ENCODE data around the gene DTX1. TPM values are rescaled to one million over a fixed set of nuclear protein-coding genes. Genes with fewer than 3 reads are reported as not detected.

DTX1 gene
- total and polyA plus RNA-seq, 2 donors: 2.1 to 4.4 TPM

DNA sequence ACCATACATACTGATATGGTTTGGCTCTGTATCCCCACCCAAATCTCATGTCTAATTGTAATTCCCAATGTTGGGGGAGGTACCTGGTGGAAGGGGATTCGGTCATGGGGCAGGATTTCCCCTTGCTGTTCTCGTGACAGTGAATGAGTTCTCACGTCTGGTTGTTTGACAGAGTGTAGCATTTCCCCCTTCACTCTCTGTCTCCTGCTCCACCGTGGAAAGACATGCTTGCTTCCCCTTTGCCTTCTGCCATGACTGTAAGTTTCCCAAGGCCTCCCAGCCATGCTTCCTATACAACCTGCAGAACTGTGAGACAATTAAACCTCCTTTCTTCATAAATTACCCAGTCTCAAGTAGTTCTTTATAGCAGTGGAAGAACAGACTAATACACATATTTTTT is 28.8 kb upstream of the DTX1 start:
- Histone ChIP-seq H3K27ac (ENCODE audit: low read depth in 1 of 2, low read length in 1 of 2) (no peak overlapping the region), H3K4me1 (ENCODE audit: control insufficient read depth in 2 of 2, insufficient read depth in 2 of 2, low read length in 2 of 2) (no peaks in the 10 kb centered on the region), H3K36me3 (ENCODE audit: control insufficient read depth in 2 of 2, insufficient read depth in 2 of 2, low read length in 1 of 2) (no peaks in the 10 kb centered on the region), H3K9me3 (ENCODE audit: control insufficient read depth in 2 of 2, insufficient read depth in 1 of 2, low read length in 1 of 2) (no peaks in the 10 kb centered on the region), H3K4me3 (ENCODE audit: low read length in 2 of 2) (no peak overlapping the region), H3K27me3 (ENCODE audit: control insufficient read depth in 2 of 2, insufficient read depth in 1 of 2, low read length in 1 of 2) (no peaks in the 10 kb centered on the region)
- 59% methylated on average over 4 of the region's 4 CpGs for WGBS
- no peak for DNase-seq (ENCODE audit: low read depth in 6 of 9, low spot score in 9 of 9)

DNA sequence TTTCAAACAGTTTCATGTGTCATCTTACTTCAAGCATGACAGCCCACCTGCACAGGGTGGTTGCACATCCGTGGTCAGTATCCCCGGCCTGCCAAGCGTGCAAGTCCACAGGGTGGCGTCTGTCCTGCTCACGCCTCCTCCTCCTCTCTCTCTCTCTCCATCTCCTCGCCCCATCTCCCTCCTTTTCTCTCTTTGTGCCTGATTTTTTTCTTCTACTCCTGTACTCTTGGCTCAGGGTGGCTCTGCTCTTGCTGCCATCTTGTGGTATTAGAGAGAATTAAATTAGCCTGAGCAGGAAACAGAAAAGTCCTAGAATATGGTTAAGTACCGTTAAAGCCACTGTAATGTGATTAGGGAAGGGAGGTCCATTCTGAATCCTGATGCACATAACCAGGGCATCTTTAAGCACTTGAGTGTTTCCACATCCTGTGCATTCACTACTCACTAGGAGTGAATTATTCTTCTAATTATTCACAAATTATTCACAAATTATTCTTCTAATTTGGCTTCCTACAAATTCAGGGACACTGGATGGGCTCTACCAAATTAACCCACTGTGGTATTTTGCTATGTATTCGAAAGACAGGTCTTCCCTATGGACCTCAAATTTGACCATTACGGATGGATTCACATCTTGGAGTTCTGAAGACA is 25.5 kb upstream of the DTX1 start:
- H3K4me1 ChIP-seq (ENCODE audit: control insufficient read depth in 2 of 2, insufficient read depth in 2 of 2, low read length in 2 of 2): no peaks in the 10 kb centered on the region
- no peaks in the 10 kb centered on the region for H3K9me3 ChIP-seq (ENCODE audit: control insufficient read depth in 2 of 2, insufficient read depth in 1 of 2, low read length in 1 of 2)
- no peak overlapping the region for H3K27ac ChIP-seq (ENCODE audit: low read depth in 1 of 2, low read length in 1 of 2)
- no peaks in the 10 kb centered on the region for H3K36me3 ChIP-seq (ENCODE audit: control insufficient read depth in 2 of 2, insufficient read depth in 2 of 2, low read length in 1 of 2)
- WGBS: 26% methylated on average over 9 of the region's 9 CpGs
- no peak overlapping the region for H3K4me3 ChIP-seq (ENCODE audit: low read length in 2 of 2)
- H3K27me3 ChIP-seq (ENCODE audit: control insufficient read depth in 2 of 2, insufficient read depth in 1 of 2, low read length in 1 of 2): no peaks in the 10 kb centered on the region
- peak in 1 of 9 donors; percentile 35 for DNase-seq (ENCODE audit: low read depth in 6 of 9, low spot score in 9 of 9)

DNA sequence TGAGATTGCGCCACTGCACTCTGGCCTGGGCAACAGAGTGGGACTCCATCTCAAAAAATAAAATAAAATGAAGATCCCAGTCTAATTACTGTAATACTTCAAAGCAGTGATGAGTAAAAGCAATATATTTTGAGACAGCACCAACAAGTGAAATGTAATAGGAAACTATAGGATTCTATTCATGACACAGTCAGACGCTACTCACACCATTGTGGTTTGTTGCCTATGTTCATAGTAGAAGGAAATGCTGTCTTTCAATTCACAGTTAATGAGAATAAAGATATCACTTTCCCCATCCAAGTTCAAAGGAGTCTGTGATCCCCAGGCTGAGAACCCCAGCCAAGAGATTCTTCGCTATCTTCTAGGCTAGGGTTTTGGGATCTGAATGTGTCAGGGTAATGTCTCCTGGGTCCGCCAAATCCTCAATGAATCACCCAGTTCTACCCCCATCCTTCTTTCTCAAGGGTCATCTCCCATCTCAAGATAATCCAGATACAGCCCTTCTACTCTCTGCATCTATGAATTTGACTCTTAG is 16.6 kb upstream of the DTX1 start:
- Histone ChIP-seq H3K27me3 (ENCODE audit: control insufficient read depth in 2 of 2, insufficient read depth in 1 of 2, low read length in 1 of 2) (no peaks in the 10 kb centered on the region), H3K27ac (ENCODE audit: low read depth in 1 of 2, low read length in 1 of 2) (no peak overlapping the region), H3K36me3 (ENCODE audit: control insufficient read depth in 2 of 2, insufficient read depth in 2 of 2, low read length in 1 of 2) (no peaks in the 10 kb centered on the region), H3K9me3 (ENCODE audit: control insufficient read depth in 2 of 2, insufficient read depth in 1 of 2, low read length in 1 of 2) (no peaks in the 10 kb centered on the region), H3K4me3 (ENCODE audit: low read length in 2 of 2) (no peak overlapping the region), H3K4me1 (ENCODE audit: control insufficient read depth in 2 of 2, insufficient read depth in 2 of 2, low read length in 2 of 2) (no peaks in the 10 kb centered on the region)
- 66% methylated on average over 4 of the region's 4 CpGs for WGBS
- no peak for DNase-seq (ENCODE audit: low read depth in 6 of 9, low spot score in 9 of 9)

DNA sequence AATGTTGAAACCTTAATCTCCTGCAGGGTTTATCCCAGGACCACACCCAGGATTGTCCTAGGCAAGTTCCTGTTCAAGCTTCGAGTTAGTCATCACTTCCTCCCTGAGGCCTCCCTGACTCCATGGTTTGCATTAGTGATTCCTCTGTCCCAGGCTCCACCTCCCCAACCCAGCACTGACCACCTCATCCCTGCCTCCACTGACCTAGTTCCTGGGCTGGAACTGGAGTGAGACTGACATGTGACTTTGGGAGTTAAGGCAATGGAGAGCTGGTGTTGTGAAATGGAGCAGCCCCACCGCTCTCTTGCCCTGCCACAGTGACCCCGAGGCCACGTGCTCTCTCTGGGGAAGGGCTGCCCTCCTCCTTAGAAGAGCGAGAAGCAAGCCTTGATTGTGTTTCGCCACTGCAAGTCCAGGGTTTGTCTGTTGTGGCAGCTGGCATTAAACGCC is 15.8 kb upstream of the DTX1 start:
- 82% methylated on average over 7 of the region's 7 CpGs for WGBS
- DNase-seq (ENCODE audit: low read depth in 6 of 9, low spot score in 9 of 9): no peak
- H3K4me3 ChIP-seq (ENCODE audit: low read length in 2 of 2): no peak overlapping the region
- no peaks in the 10 kb centered on the region for H3K9me3 ChIP-seq (ENCODE audit: control insufficient read depth in 2 of 2, insufficient read depth in 1 of 2, low read length in 1 of 2)
- no peaks in the 10 kb centered on the region for H3K36me3 ChIP-seq (ENCODE audit: control insufficient read depth in 2 of 2, insufficient read depth in 2 of 2, low read length in 1 of 2)
- no peaks in the 10 kb centered on the region for H3K27me3 ChIP-seq (ENCODE audit: control insufficient read depth in 2 of 2, insufficient read depth in 1 of 2, low read length in 1 of 2)
- H3K4me1 ChIP-seq (ENCODE audit: control insufficient read depth in 2 of 2, insufficient read depth in 2 of 2, low read length in 2 of 2): no peaks in the 10 kb centered on the region
- H3K27ac ChIP-seq (ENCODE audit: low read depth in 1 of 2, low read length in 1 of 2): no peak overlapping the region

DNA sequence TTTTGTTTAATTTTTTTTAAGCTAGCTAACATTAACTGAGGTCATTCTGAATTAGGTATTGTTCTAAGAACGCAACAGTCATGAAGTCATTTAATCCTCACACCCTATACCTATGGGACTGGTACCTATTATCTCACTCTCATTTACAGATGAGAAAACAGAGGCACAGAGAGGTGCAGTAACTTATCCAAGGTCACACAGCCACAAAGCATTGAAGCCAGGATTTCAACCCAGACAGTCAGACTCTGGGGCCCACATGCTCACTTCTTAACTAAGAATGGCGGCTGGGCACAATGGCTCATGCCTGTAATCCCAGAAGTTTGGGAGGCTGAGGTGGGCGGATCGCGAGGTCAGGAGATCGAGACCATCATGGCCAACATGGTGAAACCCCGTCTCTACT is 15.0 kb upstream of the DTX1 start:
- H3K4me3 ChIP-seq (ENCODE audit: low read length in 2 of 2): no peak overlapping the region
- DNase-seq (ENCODE audit: low read depth in 6 of 9, low spot score in 9 of 9): no peak
- no peaks in the 10 kb centered on the region for H3K4me1 ChIP-seq (ENCODE audit: control insufficient read depth in 2 of 2, insufficient read depth in 2 of 2, low read length in 2 of 2)
- 96% methylated on average over 7 of the region's 7 CpGs for WGBS
- H3K27me3 ChIP-seq (ENCODE audit: control insufficient read depth in 2 of 2, insufficient read depth in 1 of 2, low read length in 1 of 2): no peaks in the 10 kb centered on the region
- no peaks in the 10 kb centered on the region for H3K9me3 ChIP-seq (ENCODE audit: control insufficient read depth in 2 of 2, insufficient read depth in 1 of 2, low read length in 1 of 2)
- H3K36me3 ChIP-seq (ENCODE audit: control insufficient read depth in 2 of 2, insufficient read depth in 2 of 2, low read length in 1 of 2): no peaks in the 10 kb centered on the region
- H3K27ac ChIP-seq (ENCODE audit: low read depth in 1 of 2, low read length in 1 of 2): no peak overlapping the region

DNA sequence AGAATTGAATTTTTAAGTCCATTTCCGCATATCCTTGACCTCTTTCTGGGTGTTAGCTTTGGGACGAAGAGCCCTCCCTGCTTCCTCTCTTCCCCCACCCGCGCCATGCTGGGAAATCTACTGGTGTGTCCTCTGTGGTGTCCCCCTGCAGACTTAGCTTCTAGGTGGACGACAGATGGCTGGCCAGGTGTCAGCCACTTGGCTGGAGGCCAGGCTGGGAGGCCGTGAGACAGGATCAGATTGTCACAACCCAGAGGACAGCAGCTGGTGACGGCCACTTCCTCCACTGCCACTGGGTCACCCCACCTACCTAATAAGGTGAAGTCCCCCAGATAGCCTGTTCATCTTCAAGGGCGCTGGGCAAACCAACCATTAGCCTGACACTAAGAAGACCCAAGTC is 13.3 kb upstream of the DTX1 start:
- H3K27me3 ChIP-seq (ENCODE audit: control insufficient read depth in 2 of 2, insufficient read depth in 1 of 2, low read length in 1 of 2): no peaks in the 10 kb centered on the region
- H3K36me3 ChIP-seq (ENCODE audit: control insufficient read depth in 2 of 2, insufficient read depth in 2 of 2, low read length in 1 of 2): no peaks in the 10 kb centered on the region
- no peaks in the 10 kb centered on the region for H3K4me1 ChIP-seq (ENCODE audit: control insufficient read depth in 2 of 2, insufficient read depth in 2 of 2, low read length in 2 of 2)
- no peak for DNase-seq (ENCODE audit: low read depth in 6 of 9, low spot score in 9 of 9)
- H3K27ac ChIP-seq (ENCODE audit: low read depth in 1 of 2, low read length in 1 of 2): no peak overlapping the region
- H3K9me3 ChIP-seq (ENCODE audit: control insufficient read depth in 2 of 2, insufficient read depth in 1 of 2, low read length in 1 of 2): no peaks in the 10 kb centered on the region
- H3K4me3 ChIP-seq (ENCODE audit: low read length in 2 of 2): no peak overlapping the region
- WGBS: 89% methylated on average over 8 of the region's 8 CpGs

DNA sequence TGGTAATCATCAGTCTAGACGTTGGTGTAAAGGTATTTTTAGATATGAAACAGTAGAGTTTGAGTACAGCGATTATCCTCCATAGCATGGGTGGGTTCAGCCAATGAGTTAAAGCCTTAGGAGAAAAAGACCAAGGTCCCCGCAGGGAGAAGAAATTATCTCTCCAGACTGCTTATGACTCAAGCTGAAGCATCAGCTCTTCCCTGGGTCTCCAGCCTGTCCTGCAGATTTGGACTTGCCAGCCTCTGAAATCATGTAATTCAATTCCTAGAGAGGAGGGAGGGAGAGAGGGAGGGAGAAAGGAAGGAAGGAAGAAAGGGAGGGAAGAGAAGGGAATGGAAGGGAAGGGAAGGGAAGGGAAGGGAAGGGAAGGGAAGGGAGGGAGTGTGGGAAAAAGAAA is 12.0 kb upstream of the DTX1 start:
- H3K27me3 ChIP-seq (ENCODE audit: control insufficient read depth in 2 of 2, insufficient read depth in 1 of 2, low read length in 1 of 2): no peaks in the 10 kb centered on the region
- 90% methylated on average over 3 of the region's 3 CpGs for WGBS
- no peaks in the 10 kb centered on the region for H3K36me3 ChIP-seq (ENCODE audit: control insufficient read depth in 2 of 2, insufficient read depth in 2 of 2, low read length in 1 of 2)
- H3K27ac ChIP-seq (ENCODE audit: low read depth in 1 of 2, low read length in 1 of 2): no peak overlapping the region
- no peak overlapping the region for H3K4me3 ChIP-seq (ENCODE audit: low read length in 2 of 2)
- no peak for DNase-seq (ENCODE audit: low read depth in 6 of 9, low spot score in 9 of 9)
- H3K4me1 ChIP-seq (ENCODE audit: control insufficient read depth in 2 of 2, insufficient read depth in 2 of 2, low read length in 2 of 2): peaks cover 0 to 7% of the 10 kb centered on the region in 2 donors
- H3K9me3 ChIP-seq (ENCODE audit: control insufficient read depth in 2 of 2, insufficient read depth in 1 of 2, low read length in 1 of 2): no peaks in the 10 kb centered on the region

DNA sequence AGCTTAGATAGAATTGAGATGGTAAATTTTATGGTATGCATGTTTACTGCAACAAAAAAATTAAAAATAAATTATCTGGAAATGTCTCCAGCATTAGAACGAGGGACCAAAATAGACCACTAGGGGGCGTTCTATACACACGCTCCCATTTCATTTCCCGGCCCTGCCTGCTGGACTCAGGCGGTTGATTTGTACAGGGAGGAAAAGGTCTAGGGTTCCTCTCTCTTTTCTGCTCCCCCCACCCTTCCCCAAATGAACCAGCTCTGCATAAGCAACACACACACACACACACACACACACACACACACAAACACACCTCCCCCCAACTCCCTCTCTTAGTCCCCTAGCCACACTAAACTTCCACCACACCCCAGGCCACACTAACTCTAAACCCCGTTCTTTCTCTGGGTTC is 7.8 kb upstream of the DTX1 start:
- no peaks in the 10 kb centered on the region for H3K27me3 ChIP-seq (ENCODE audit: control insufficient read depth in 2 of 2, insufficient read depth in 1 of 2, low read length in 1 of 2)
- H3K36me3 ChIP-seq (ENCODE audit: control insufficient read depth in 2 of 2, insufficient read depth in 2 of 2, low read length in 1 of 2): no peaks in the 10 kb centered on the region
- H3K4me1 ChIP-seq (ENCODE audit: control insufficient read depth in 2 of 2, insufficient read depth in 2 of 2, low read length in 2 of 2): peaks cover 0 to 15% of the 10 kb centered on the region in 2 donors
- H3K27ac ChIP-seq (ENCODE audit: low read depth in 1 of 2, low read length in 1 of 2): no peak overlapping the region
- DNase-seq (ENCODE audit: low read depth in 6 of 9, low spot score in 9 of 9): peak in 8 of 9 donors; percentile 41 to 78 (median 56)
- H3K9me3 ChIP-seq (ENCODE audit: control insufficient read depth in 2 of 2, insufficient read depth in 1 of 2, low read length in 1 of 2): no peaks in the 10 kb centered on the region
- 14% methylated on average over 6 of the region's 6 CpGs for WGBS
- no peak overlapping the region for H3K4me3 ChIP-seq (ENCODE audit: low read length in 2 of 2)

DNA sequence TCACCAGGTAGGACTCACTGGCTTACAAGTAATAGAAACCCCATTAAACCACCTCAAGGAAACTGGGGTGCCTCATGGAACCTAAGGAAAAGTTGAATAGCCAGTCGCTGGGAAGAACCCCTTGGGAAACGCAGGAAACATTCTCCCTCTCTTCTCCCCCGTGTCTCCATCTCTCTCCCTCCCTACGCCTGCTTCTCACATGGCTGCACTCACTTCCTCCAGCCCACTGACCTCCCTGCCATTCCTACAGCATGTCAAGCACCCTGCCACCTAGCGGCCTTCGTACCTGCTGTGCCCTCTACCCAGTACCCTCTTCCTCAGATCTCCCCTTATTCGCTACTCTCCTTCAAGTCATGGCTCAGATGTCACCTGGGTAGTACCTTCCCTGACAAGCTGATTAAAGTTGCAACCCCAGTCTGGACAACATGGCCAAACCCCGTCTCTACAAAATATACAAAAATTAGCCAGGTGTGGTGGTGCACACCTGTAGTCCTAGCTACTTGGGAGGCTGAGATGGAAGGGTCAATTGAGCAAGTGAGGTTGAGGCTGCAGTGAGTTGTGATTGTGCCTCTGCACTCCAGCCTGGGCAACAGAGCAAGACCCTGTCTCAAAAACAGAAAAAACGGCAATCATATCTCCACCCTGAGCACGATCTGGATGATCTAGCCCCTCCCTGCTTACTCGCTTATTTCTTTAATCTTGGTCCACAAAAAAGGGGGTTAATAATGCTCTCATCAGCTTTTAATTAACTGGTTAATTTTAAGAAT is 6.4 kb upstream of the DTX1 start:
- Histone ChIP-seq H3K27me3 (ENCODE audit: control insufficient read depth in 2 of 2, insufficient read depth in 1 of 2, low read length in 1 of 2) (no peaks in the 10 kb centered on the region), H3K36me3 (ENCODE audit: control insufficient read depth in 2 of 2, insufficient read depth in 2 of 2, low read length in 1 of 2) (no peaks in the 10 kb centered on the region), H3K27ac (ENCODE audit: low read depth in 1 of 2, low read length in 1 of 2) (no peak overlapping the region), H3K4me1 (ENCODE audit: control insufficient read depth in 2 of 2, insufficient read depth in 2 of 2, low read length in 2 of 2) (peaks cover 0 to 15% of the 10 kb centered on the region in 2 donors), H3K4me3 (ENCODE audit: low read length in 2 of 2) (no peak overlapping the region), H3K9me3 (ENCODE audit: control insufficient read depth in 2 of 2, insufficient read depth in 1 of 2, low read length in 1 of 2) (no peaks in the 10 kb centered on the region)
- DNase-seq (ENCODE audit: low read depth in 6 of 9, low spot score in 9 of 9): no peak
- 83% methylated on average over 11 of the region's 11 CpGs for WGBS
